ENCODE data around the gene INPP5F.

DNA sequence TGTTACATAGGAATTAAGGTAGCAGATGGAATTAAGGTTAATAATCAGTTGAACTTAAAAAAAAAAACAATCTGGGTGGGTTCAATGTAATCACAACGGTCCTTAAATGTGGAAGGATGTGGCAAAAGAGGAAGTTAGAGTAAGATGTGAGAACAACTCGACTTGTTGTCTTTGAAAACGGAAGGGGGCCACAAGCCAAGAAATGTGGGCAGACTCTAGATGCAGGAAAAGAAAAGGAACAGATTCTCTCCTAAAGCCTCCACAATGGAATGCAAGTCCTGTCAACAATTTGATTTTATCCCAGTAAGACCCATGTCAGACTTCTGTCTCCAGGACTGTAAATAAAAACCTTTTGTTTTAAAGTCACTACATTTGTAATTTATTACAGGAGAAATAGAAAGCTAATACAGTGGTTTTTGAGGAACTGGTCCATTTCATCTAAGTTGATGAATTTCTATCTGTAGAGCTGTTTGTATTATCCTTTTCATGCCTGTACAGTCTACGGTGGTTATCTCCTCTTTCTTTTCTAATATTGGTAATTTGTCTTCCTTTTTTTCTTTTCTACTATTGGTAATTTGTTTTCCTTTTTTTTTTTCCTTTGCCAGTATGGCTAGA is 138.2 kb downstream of the INPP5F start:
- TF ChIP-seq GATA2 (IDR thresholded peaks at IDR 0.05; ENCODE audit: low read depth, low read length), result no peak
- TF ChIP-seq GATA3 (IDR thresholded peaks at IDR 0.05; ENCODE audit: low read depth, low read length), result no peak
